GM21390 (cell line): Measurements from ENCODE around the gene RNF121.

Source experiments
- ATAC-seq: cut with Tn5 transposase; IDR thresholded peaks from one replicate; pipeline ENCODE4 v1.9.1; 2021; ENCODE audit not compliant: unreplicated experiment

Gene RNF121

GRCh38 chr11:72004515-72005346 lies 75.9 kb downstream of the RNF121 start:
- ATAC-seq: no peak

GRCh38 chr11:72005347-72006260 lies 76.8 kb downstream of the RNF121 start:
- ATAC-seq: no peak

GRCh38 chr11:72006309-72007088 lies 77.7 kb downstream of the RNF121 start:
- no peak for ATAC-seq

GRCh38 chr11:72007089-72007476 lies 78.2 kb downstream of the RNF121 start:
- ATAC-seq: no peak

- no peak for ATAC-seq
Measured at GRCh38 chr11:72007587-72007986, 78.7 kb downstream of the RNF121 start.

- no peak for ATAC-seq
Measured at GRCh38 chr11:72008728-72009127, 79.9 kb downstream of the RNF121 start.

- ATAC-seq: no peak
Measured at GRCh38 chr11:72009156-72009555, 80.3 kb downstream of the RNF121 start.

GRCh38 chr11:72010529-72011233 lies 81.8 kb downstream of the RNF121 start:
- ATAC-seq: no peak

- ATAC-seq: no peak
Measured at GRCh38 chr11:72012091-72012630, 83.3 kb downstream of the RNF121 start.

- ATAC-seq: no peak
Measured at GRCh38 chr11:72012897-72013721, 84.3 kb downstream of the RNF121 start.

- no peak for ATAC-seq
Measured at GRCh38 chr11:72013765-72014711, 85.2 kb downstream of the RNF121 start.

GRCh38 chr11:72014761-72015320 lies 86.0 kb downstream of the RNF121 start:
- no peak for ATAC-seq

GRCh38 chr11:72015511-72016061 lies 86.7 kb downstream of the RNF121 start:
- no peak for ATAC-seq

- ATAC-seq: no peak
Measured at GRCh38 chr11:72018171-72018570, 89.3 kb downstream of the RNF121 start.

- no peak for ATAC-seq
Measured at GRCh38 chr11:72023335-72023734, 94.5 kb downstream of the RNF121 start.

- ATAC-seq: no peak
Measured at GRCh38 chr11:72024069-72024754, 95.4 kb downstream of the RNF121 start.

- no peak for ATAC-seq
Measured at GRCh38 chr11:72026090-72026489, 97.2 kb downstream of the RNF121 start.
